ENCODE data around the gene PSMA8.
"Not testable (repeated sequence)": the region's sequence is repeated elsewhere in the genome, so short reads cannot be mapped to it uniquely, and the experiment has no call there.

The PSMA8 gene

GRCh38 chr18:26242392-26242791, 108.7 kb downstream of the PSMA8 start:
- DNase-seq: not testable (repeated sequence)
